Parathyroid adenoma (tissue), 2 donors: ENCODE results near the gene LYZL1.
"Not testable (repeated sequence)": the region's sequence is repeated elsewhere in the genome, so short reads cannot be mapped to it uniquely, and the experiment has no call there.

ENCODE experiments used
- H2AFZ ChIP-seq: fragments of 300-600 bp; sonication (generic); one replicate; pipeline ENCODE4 v1.7.0; 2017; ENCODE audit warnings: antibody characterized with exemption, mild to moderate bottlenecking
- H3K27ac ChIP-seq: fragments of 300-600 bp; sonication (generic); one replicate; pipeline ENCODE4 v1.7.0; 2017
- H3K27me3 ChIP-seq: fragments of 300-600 bp; sonication (generic); one replicate; pipeline ENCODE4 v1.7.0; 2017; ENCODE audit warnings: low read length; ENCODE audit not compliant: control insufficient read depth, insufficient read depth
- H3K36me3 ChIP-seq: fragments of 300-600 bp; sonication (generic); one replicate; pipeline ENCODE4 v1.7.0; 2017; ENCODE audit warnings: low read length; ENCODE audit not compliant: control insufficient read depth, insufficient read depth
- H3K4me1 ChIP-seq: fragments of 300-600 bp; sonication (generic); one replicate; pipeline ENCODE4 v1.7.0; 2017; ENCODE audit warnings: control low read depth
- H3K4me2 ChIP-seq: fragments of 300-600 bp; sonication (generic); one replicate; pipeline ENCODE4 v1.7.0; 2017; ENCODE audit warnings: low read length
- H3K4me3 ChIP-seq: fragments of 300-600 bp; sonication (generic); one replicate; pipeline ENCODE4 v1.7.0; 2017; ENCODE audit warnings: low read depth, low read length
- H3K79me2 ChIP-seq: fragments of 300-600 bp; sonication (generic); one replicate; pipeline ENCODE4 v1.7.0; 2017; ENCODE audit warnings: control low read depth
- H3K9ac ChIP-seq: fragments of 300-600 bp; sonication (generic); one replicate; pipeline ENCODE4 v1.7.0; 2017; ENCODE audit warnings: mild to moderate bottlenecking
- H3K9me3 ChIP-seq: fragments of 300-600 bp; sonication (generic); one replicate; pipeline ENCODE4 v1.7.0; 2017; ENCODE audit warnings: low read length; ENCODE audit not compliant: control insufficient read depth
- CTCF ChIP-seq: fragments of 300-600 bp; sonication (generic); IDR thresholded peaks from one replicate; pipeline ENCODE4 v1.7.0; 2017; ENCODE audit warnings: antibody characterized with exemption, mild to moderate bottlenecking
- donor health status: primary hyperparathyroidism.

The LYZL1 gene

GRCh38 chr10:29285624-29286051 lies 3.2 kb upstream of the LYZL1 start:
- no peak overlapping the region for H3K27ac ChIP-seq
- no peaks in the 10 kb centered on the region for H3K27me3 ChIP-seq

GRCh38 chr10:29287635-29288034 lies 1.2 kb upstream of the LYZL1 start:
- H3K4me2 ChIP-seq: no peak overlapping the region
- no peaks in the 10 kb centered on the region for H3K79me2 ChIP-seq
- no peak for TF ChIP-seq CTCF
- H3K9ac ChIP-seq: no peak overlapping the region
- H3K36me3 ChIP-seq: no peaks in the 10 kb centered on the region
- H3K9me3 ChIP-seq: no peaks in the 10 kb centered on the region
- no peaks in the 10 kb centered on the region for H3K27me3 ChIP-seq
- H3K4me1 ChIP-seq: no peaks in the 10 kb centered on the region
- H3K4me3 ChIP-seq: no peak overlapping the region
- no peak overlapping the region for H2AFZ ChIP-seq
- H3K27ac ChIP-seq: no peak overlapping the region

More at GRCh38 chr10:29285624-29286051, 3.2 kb upstream of the LYZL1 start:
- H3K4me2 ChIP-seq: no peak overlapping the region
- H3K9me3 ChIP-seq: no peaks in the 10 kb centered on the region
- H3K79me2 ChIP-seq: no peaks in the 10 kb centered on the region
- no peaks in the 10 kb centered on the region for H3K4me1 ChIP-seq
- no peaks in the 10 kb centered on the region for H3K36me3 ChIP-seq
- no peak overlapping the region for H2AFZ ChIP-seq
- no peak for TF ChIP-seq CTCF
- H3K9ac ChIP-seq: no peak overlapping the region
- no peak overlapping the region for H3K4me3 ChIP-seq

GRCh38 chr10:29291561-29291960 lies 2.7 kb downstream of the LYZL1 start:
- not testable (repeated sequence) for H3K27ac ChIP-seq, H3K9ac ChIP-seq, H3K9me3 ChIP-seq, H3K36me3 ChIP-seq, H3K4me1 ChIP-seq, H3K27me3 ChIP-seq, H3K79me2 ChIP-seq, H2AFZ ChIP-seq, H3K4me3 ChIP-seq, H3K4me2 ChIP-seq

GRCh38 chr10:29292406-29292805 lies 3.5 kb downstream of the LYZL1 start:
- H3K27ac ChIP-seq, H3K4me3 ChIP-seq, H3K4me2 ChIP-seq, H3K27me3 ChIP-seq, H3K9ac ChIP-seq, H3K9me3 ChIP-seq, H3K4me1 ChIP-seq, H3K79me2 ChIP-seq, H3K36me3 ChIP-seq, H2AFZ ChIP-seq: not testable (repeated sequence)

- Histone ChIP-seq H3K79me2 (no peaks in the 10 kb centered on the region), H3K4me2 (no peak overlapping the region), H3K36me3 (no peaks in the 10 kb centered on the region), H3K27ac (no peak overlapping the region), H3K27me3 (no peaks in the 10 kb centered on the region), H3K4me3 (no peak overlapping the region), H3K9ac (no peak overlapping the region), H3K9me3 (no peaks in the 10 kb centered on the region), H2AFZ (no peak overlapping the region), H3K4me1 (peaks cover 8% of the 10 kb centered on the region)
- TF ChIP-seq CTCF: no peak
These were observed 6.9 kb downstream of the LYZL1 start for GRCh38 chr10:29295813-29296212.

- Histone ChIP-seq H3K4me3 (no peak overlapping the region), H3K9me3 (no peaks in the 10 kb centered on the region), H3K36me3 (no peaks in the 10 kb centered on the region), H2AFZ (no peak overlapping the region), H3K27ac (no peak overlapping the region), H3K4me2 (no peak overlapping the region), H3K79me2 (no peaks in the 10 kb centered on the region), H3K9ac (no peak overlapping the region), H3K4me1 (peaks cover 9% of the 10 kb centered on the region), H3K27me3 (no peaks in the 10 kb centered on the region)
- no peak for TF ChIP-seq CTCF
These were observed 8.8 kb downstream of the LYZL1 start for GRCh38 chr10:29297678-29298077.
